B cell (primary cell): ENCODE measurements around the gene TRPM2. TPM values are rescaled to one million over a fixed set of nuclear protein-coding genes. Genes with fewer than 3 reads are reported as not detected.

ENCODE experiments used
- ATAC-seq: fragments of 200-7000 bp; cut with Tn5 transposase; one replicate; pipeline ENCODE4 v1.10.0; 2021; ENCODE audit warnings: low read depth, mild to moderate bottlenecking, moderate number of reproducible peaks, moderate library complexity
- CTCF ChIA-PET: fragments of 350-600 bp; sonication (Branson Sonifier 250); formaldehyde crosslinking; loops from one replicate; lab custom pipeline; 2021; ENCODE audit warnings: antibody characterized with exemption, inconsistent platforms; lab: Charles Lee
- POLR2A ChIA-PET: fragments of 350-600 bp; sonication (Branson Sonifier 250); formaldehyde crosslinking; loops from one replicate; lab custom pipeline; 2021; ENCODE audit warnings: antibody characterized with exemption; lab: Charles Lee
- DNase-seq: peaks from one replicate; pipeline ENCODE4 v3.0.0; 2013
- H2AFZ ChIP-seq: 2 replicates; pipeline ENCODE4 v1.6.1; 2012; ENCODE audit warnings: mild to moderate bottlenecking, low read depth, low read length; ENCODE audit not compliant: insufficient read depth, poor library complexity, severe bottlenecking
- H3K27ac ChIP-seq, 2 donors: 1 replicate in 1 of 2; 2 replicates in 1 of 2; pipeline ENCODE4 v1.5.1; 2012 to 2013; ENCODE audit warnings: low read length in 2 of 2, mild to moderate bottlenecking in 2 of 2, moderate library complexity in 1 of 2
- H3K27me3 ChIP-seq, 4 experiments: fragments of 200-600 bp in 1 of 4; sonication (generic) in 1 of 4; replicated peaks in 1 of 4; 1 replicate in 2 of 4; 2 replicates in 2 of 4; pipeline versions ENCODE4 v1.6.1 to v1.7.0; 2013 to 2016; ENCODE audit warnings: low read length in 3 of 4, mild to moderate bottlenecking in 2 of 4, mixed read lengths in 1 of 4, moderate library complexity in 1 of 4; ENCODE audit not compliant: insufficient read depth in 4 of 4, control insufficient read depth in 3 of 4; ENCODE audit errors: control extremely low read depth in 1 of 4
- H3K36me3 ChIP-seq, 2 experiments: replicated peaks in 1 of 2; 1 replicate in 1 of 2; 2 replicates in 1 of 2; pipeline versions ENCODE4 v1.6.1 to v1.7.1; 2013; ENCODE audit warnings: low read length in 1 of 2; ENCODE audit not compliant: insufficient read depth in 2 of 2, control insufficient read depth in 1 of 2; ENCODE audit errors: control extremely low read depth in 1 of 2, extremely low read depth in 1 of 2
- H3K4me1 ChIP-seq, 2 donors: fragments of 200-600 bp in 1 of 2; sonication (generic) in 1 of 2; 1 replicate in 1 of 2; 2 replicates in 1 of 2; pipeline versions ENCODE4 v1.5.1 to v1.6.1; 2013 to 2017; ENCODE audit warnings: low read length in 2 of 2; ENCODE audit not compliant: control insufficient read depth in 2 of 2, insufficient read depth in 2 of 2
- H3K4me2 ChIP-seq: replicated peaks from 2 replicates; pipeline ENCODE3; 2012; ENCODE audit warnings: mild to moderate bottlenecking, low read depth, low read length; ENCODE audit not compliant: poor library complexity, severe bottlenecking
- H3K4me3 ChIP-seq, 5 experiments: fragments of 200-600 bp in 1 of 5; sonication (generic) in 1 of 5; 1 replicate in 3 of 5; 2 replicates in 2 of 5; pipeline versions ENCODE4 v1.5.1 to v1.7.0; 2011 to 2016; ENCODE audit warnings: low read length in 4 of 5, mild to moderate bottlenecking in 4 of 5, low read depth in 2 of 5, control low read depth in 1 of 5, moderate library complexity in 1 of 5; ENCODE audit not compliant: insufficient read depth in 1 of 5; ENCODE audit errors: control extremely low read depth in 1 of 5, extremely low read depth in 1 of 5
- H3K79me2 ChIP-seq: fragments of 200-600 bp; sonication (generic); one replicate; pipeline ENCODE4 v1.6.0; 2016; ENCODE audit warnings: low read length; ENCODE audit not compliant: control insufficient read depth, insufficient read depth
- H3K9ac ChIP-seq: fragments of 200-600 bp; sonication (generic); 2 replicates; pipeline ENCODE4 v1.6.1; 2017; ENCODE audit warnings: mild to moderate bottlenecking, low read length, moderate library complexity
- H3K9me3 ChIP-seq, 3 donors: one replicate each; pipeline versions ENCODE4 v1.6.1 to v1.7.1; 2013; ENCODE audit warnings: low read length in 2 of 3; ENCODE audit not compliant: control insufficient read depth in 2 of 3, insufficient read depth in 1 of 3; ENCODE audit errors: control extremely low read depth in 1 of 3
- H4K20me1 ChIP-seq: 2 replicates; pipeline ENCODE4 v1.6.0; 2012; ENCODE audit warnings: mild to moderate bottlenecking, low read length; ENCODE audit not compliant: insufficient read depth, control insufficient read depth, poor library complexity, severe bottlenecking
- H3K27ac Mint-ChIP-seq: one replicate; pipeline ENCODE4 v1.8.0; 2021; ENCODE audit warnings: mixed read lengths
- H3K27me3 Mint-ChIP-seq: one replicate; pipeline ENCODE4 v1.8.0; 2021; ENCODE audit warnings: mixed read lengths
- H3K4me1 Mint-ChIP-seq: one replicate; pipeline ENCODE4 v1.8.0; 2021; ENCODE audit warnings: mixed read lengths
- H3K4me3 Mint-ChIP-seq: one replicate; pipeline ENCODE4 v1.8.0; 2021; ENCODE audit warnings: mixed read lengths
- H3K9me3 Mint-ChIP-seq: one replicate; pipeline ENCODE4 v1.8.0; 2022; ENCODE audit warnings: mixed read lengths; ENCODE audit not compliant: insufficient read depth
- EZH2 ChIP-seq: IDR thresholded peaks from 2 replicates; pipeline ENCODE4 v1.6.1; 2012; ENCODE audit warnings: borderline replicate concordance, low read depth, mild to moderate bottlenecking, moderate library complexity, low read length; ENCODE audit not compliant: insufficient read depth, poor library complexity, severe bottlenecking
- WGBS: methylation state at CpG from one replicate; pipeline ENCODE4 v1.1.5; 2013; ENCODE audit warnings: missing lambda C conversion rate; ENCODE audit not compliant: insufficient coverage; 5-methylcytosine and 5-hydroxymethylcytosine counted together
- intact Hi-C: fragments of 100-400 bp; cut with micrococcal nuclease; formaldehyde crosslinking; loops from one replicate; pipeline ENCODE4 v1.10.0; 2022
- polyA plus RNA-seq: library from polyadenylated mRNA; depleted of rRNA; stranded (reverse); fragments of >200 nt; gene quantifications from 2 replicates; pipeline ENCODE4 v1.2.3, GENCODE V29; 2012
- total RNA-seq, 2 donors: library from RNA; stranded (reverse); fragments of 120-200 nt in 1 of 2; gene quantifications; 1 replicate in 1 of 2; 2 replicates in 1 of 2; pipeline versions ENCODE4 v1.2.3 to v1.2.4, GENCODE V29; 2013 to 2022
- TF ChIP-seq, protein P1 (sequence below): fragments of 200-600 bp; IDR thresholded peaks from one replicate; pipeline ENCODE4 v1.8.0; 2022; ENCODE audit warnings: antibody characterized with exemption, mild to moderate bottlenecking

TRPM2 gene
- total and polyA plus RNA-seq, 2 donors (not counting 1 experiment from before 2014, with no cell fraction given), result 1.6 to 8.4 TPM

- no peaks in the 10 kb centered on the region for H3K27me3 Mint-ChIP-seq
- no peak overlapping the region for H3K4me2 ChIP-seq
- peaks cover 42% of the 10 kb centered on the region for H4K20me1 ChIP-seq
- no peaks in the 10 kb centered on the region for H3K4me1 Mint-ChIP-seq
- H3K27me3 ChIP-seq, result no peaks in the 10 kb centered on the region
- H3K27ac ChIP-seq, result no peak overlapping the region
- no peak overlapping the region for H3K9ac ChIP-seq
- no peak overlapping the region for H2AFZ ChIP-seq
- no peak overlapping the region for H3K4me3 Mint-ChIP-seq
- no peaks in the 10 kb centered on the region for H3K9me3 ChIP-seq
- intact Hi-C loops, result no loop called here
- ATAC-seq (no peak), DNase-seq (no peak)
- CTCF ChIA-PET, result no interaction called here
- peaks cover 0 to 30% of the 10 kb centered on the region in 2 experiments for H3K36me3 ChIP-seq
- H3K4me3 ChIP-seq, result no peak overlapping the region
- no peak overlapping the region for H3K27ac Mint-ChIP-seq
- 94% methylated on average over 17 of the region's 17 CpGs for WGBS
- no peaks in the 10 kb centered on the region for H3K79me2 ChIP-seq
- no peaks in the 10 kb centered on the region for H3K4me1 ChIP-seq
- TF ChIP-seq, protein P1, sequence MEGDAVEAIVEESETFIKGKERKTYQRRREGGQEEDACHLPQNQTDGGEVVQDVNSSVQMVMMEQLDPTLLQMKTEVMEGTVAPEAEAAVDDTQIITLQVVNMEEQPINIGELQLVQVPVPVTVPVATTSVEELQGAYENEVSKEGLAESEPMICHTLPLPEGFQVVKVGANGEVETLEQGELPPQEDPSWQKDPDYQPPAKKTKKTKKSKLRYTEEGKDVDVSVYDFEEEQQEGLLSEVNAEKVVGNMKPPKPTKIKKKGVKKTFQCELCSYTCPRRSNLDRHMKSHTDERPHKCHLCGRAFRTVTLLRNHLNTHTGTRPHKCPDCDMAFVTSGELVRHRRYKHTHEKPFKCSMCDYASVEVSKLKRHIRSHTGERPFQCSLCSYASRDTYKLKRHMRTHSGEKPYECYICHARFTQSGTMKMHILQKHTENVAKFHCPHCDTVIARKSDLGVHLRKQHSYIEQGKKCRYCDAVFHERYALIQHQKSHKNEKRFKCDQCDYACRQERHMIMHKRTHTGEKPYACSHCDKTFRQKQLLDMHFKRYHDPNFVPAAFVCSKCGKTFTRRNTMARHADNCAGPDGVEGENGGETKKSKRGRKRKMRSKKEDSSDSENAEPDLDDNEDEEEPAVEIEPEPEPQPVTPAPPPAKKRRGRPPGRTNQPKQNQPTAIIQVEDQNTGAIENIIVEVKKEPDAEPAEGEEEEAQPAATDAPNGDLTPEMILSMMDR, result no peak
- no peak for TF ChIP-seq EZH2
- no peaks in the 10 kb centered on the region for H3K9me3 Mint-ChIP-seq
- POLR2A ChIA-PET, result no interaction called here
Observed at GRCh38 chr21:44332383-44332782, 21.0 kb upstream of the TRPM2 start.

DNA sequence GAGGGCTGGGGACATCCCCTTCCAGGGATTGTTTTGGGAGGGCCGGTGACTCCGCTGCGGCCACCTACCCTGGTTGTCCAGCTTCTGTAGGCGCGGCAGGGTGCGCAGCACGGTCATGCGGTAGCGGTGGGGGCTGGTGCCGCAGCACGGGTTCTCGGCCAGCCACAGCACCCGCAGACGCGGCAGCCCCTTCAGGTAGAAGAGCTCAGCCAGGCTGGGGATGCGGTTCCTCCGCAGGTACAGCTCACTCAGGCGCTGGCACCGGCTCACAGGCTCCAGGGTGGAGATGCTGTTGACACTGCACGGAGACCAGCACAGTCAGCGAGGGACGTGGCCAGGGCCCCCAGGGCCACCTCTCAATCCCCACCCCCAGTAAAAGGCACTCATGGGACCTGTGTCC, 20.5 kb upstream of the TRPM2 start:
- Mint-ChIP-seq H3K9me3 (no peaks in the 10 kb centered on the region), H3K27me3 (no peaks in the 10 kb centered on the region), H3K4me3 (no peak overlapping the region), H3K4me1 (peaks cover 4% of the 10 kb centered on the region), H3K27ac (no peak overlapping the region)
- intact Hi-C loops, result no loop called here
- ATAC-seq (no peak), DNase-seq (no peak)
- Histone ChIP-seq H3K4me2 (no peak overlapping the region), H3K9me3 (no peaks in the 10 kb centered on the region), H3K79me2 (no peaks in the 10 kb centered on the region), H3K4me3 (no peak overlapping the region), H3K9ac (no peak overlapping the region), H2AFZ (no peak overlapping the region), H4K20me1 (peaks cover 42% of the 10 kb centered on the region), H3K36me3 (peaks cover 0 to 33% of the 10 kb centered on the region in 2 experiments), H3K4me1 (peaks cover 0 to under 1% of the 10 kb centered on the region in 2 donors), H3K27ac (no peak overlapping the region), H3K27me3 (no peaks in the 10 kb centered on the region)
- CTCF ChIA-PET, result no interaction called here
- no peak for TF ChIP-seq EZH2
- TF ChIP-seq, protein P1, result no peak
- POLR2A ChIA-PET, result no interaction called here
- 97% methylated on average over 22 of the region's 22 CpGs for WGBS
